ENCODE data around the gene SLC5A7. TPM values are rescaled to one million over a fixed set of nuclear protein-coding genes. Genes with fewer than 3 reads are reported as not detected.

SLC5A7 gene
- total RNA-seq, 1 experiment from 2014 or later: not detected

GRCh38 chr2:107984707-107985106, 1.6 kb upstream of the SLC5A7 start:
- no peaks in the 10 kb centered on the region for H3K9me3 Mint-ChIP-seq (ENCODE audit: unreplicated experiment)
- peaks cover 7% of the 10 kb centered on the region for H3K27me3 Mint-ChIP-seq (ENCODE audit: insufficient read depth, unreplicated experiment)
- BruUV-seq (replicated peaks): no TSS peak
- H3K4me1 Mint-ChIP-seq (ENCODE audit: low read depth, unreplicated experiment): no peaks in the 10 kb centered on the region
- TF ChIP-seq CTCF (IDR thresholded peaks at IDR 0.05; ENCODE audit: insufficient read depth in 1 of 2, low read depth in 1 of 2, low read length in 1 of 2, severe bottlenecking in 1 of 2, unreplicated experiment in 1 of 2): no peak
- Histone ChIP-seq H3K9me3 (peaks cover 3% of the 10 kb centered on the region; the same call in 1 of the 2 replicates), H3K4me1 (no peaks in the 10 kb centered on the region), H3K27me3 (replicated peaks; ENCODE audit: control insufficient read depth, insufficient read depth, low read length) (no peaks in the 10 kb centered on the region), H3K4me3 (ENCODE audit: low read depth, low read length) (no peak overlapping the region), H3K36me3 (ENCODE audit: control insufficient read depth, insufficient read depth, low read length) (no peaks in the 10 kb centered on the region)
- H3K36me3 Mint-ChIP-seq (ENCODE audit: insufficient read depth, unreplicated experiment): no peaks in the 10 kb centered on the region
- no peak for DNase-seq
- intact Hi-C loops (cut with micrococcal nuclease; ENCODE audit: unreplicated experiment): no loop called here
- H3K4me3 Mint-ChIP-seq (ENCODE audit: unreplicated experiment): no peak overlapping the region
- ChIA-PET CTCF (no interaction called here), POLR2A (no interaction called here)
- H3K27ac Mint-ChIP-seq (ENCODE audit: unreplicated experiment): no peak overlapping the region

- Histone ChIP-seq H3K4me3 (ENCODE audit: low read depth, low read length) (no peak overlapping the region), H3K4me1 (no peaks in the 10 kb centered on the region), H3K36me3 (ENCODE audit: control insufficient read depth, insufficient read depth, low read length) (no peaks in the 10 kb centered on the region), H3K9me3 (no peaks in the 10 kb centered on the region), H3K27me3 (replicated peaks; ENCODE audit: control insufficient read depth, insufficient read depth, low read length) (no peaks in the 10 kb centered on the region)
- Mint-ChIP-seq H3K36me3 (ENCODE audit: insufficient read depth, unreplicated experiment) (no peaks in the 10 kb centered on the region), H3K4me3 (ENCODE audit: unreplicated experiment) (no peak overlapping the region), H3K27me3 (ENCODE audit: insufficient read depth, unreplicated experiment) (peaks cover 7% of the 10 kb centered on the region), H3K27ac (ENCODE audit: unreplicated experiment) (no peak overlapping the region), H3K4me1 (ENCODE audit: low read depth, unreplicated experiment) (no peaks in the 10 kb centered on the region), H3K9me3 (ENCODE audit: unreplicated experiment) (no peaks in the 10 kb centered on the region)
- CTCF ChIA-PET: no interaction called here
- no peak for DNase-seq
- TF ChIP-seq CTCF (IDR thresholded peaks at IDR 0.05; ENCODE audit: insufficient read depth in 1 of 2, low read depth in 1 of 2, low read length in 1 of 2, severe bottlenecking in 1 of 2, unreplicated experiment in 1 of 2): no peak
- intact Hi-C loops (cut with micrococcal nuclease; ENCODE audit: unreplicated experiment): no loop called here
- POLR2A ChIA-PET: no interaction called here
- no TSS peak for BruUV-seq (replicated peaks)
Observed at GRCh38 chr2:107988108-107988507, 1.8 kb downstream of the SLC5A7 start.

- Mint-ChIP-seq H3K4me3 (ENCODE audit: unreplicated experiment) (no peak overlapping the region), H3K36me3 (ENCODE audit: insufficient read depth, unreplicated experiment) (no peaks in the 10 kb centered on the region), H3K27me3 (ENCODE audit: insufficient read depth, unreplicated experiment) (peaks cover 2% of the 10 kb centered on the region), H3K4me1 (ENCODE audit: low read depth, unreplicated experiment) (no peaks in the 10 kb centered on the region), H3K27ac (ENCODE audit: unreplicated experiment) (no peak overlapping the region), H3K9me3 (ENCODE audit: unreplicated experiment) (no peaks in the 10 kb centered on the region)
- TF ChIP-seq CTCF (IDR thresholded peaks at IDR 0.05; ENCODE audit: insufficient read depth in 1 of 2, low read depth in 1 of 2, low read length in 1 of 2, severe bottlenecking in 1 of 2, unreplicated experiment in 1 of 2): no peak
- no TSS peak for BruUV-seq (replicated peaks)
- H3K4me1 ChIP-seq: no peaks in the 10 kb centered on the region
- no peaks in the 10 kb centered on the region for H3K27me3 ChIP-seq (replicated peaks; ENCODE audit: control insufficient read depth, insufficient read depth, low read length)
- DNase-seq: no peak
- H3K36me3 ChIP-seq (ENCODE audit: control insufficient read depth, insufficient read depth, low read length): no peaks in the 10 kb centered on the region
- no peak overlapping the region for H3K4me3 ChIP-seq (ENCODE audit: low read depth, low read length)
- ChIA-PET POLR2A (no interaction called here), CTCF (no interaction called here)
- intact Hi-C loops (cut with micrococcal nuclease; ENCODE audit: unreplicated experiment): no loop called here
- H3K9me3 ChIP-seq: no peaks in the 10 kb centered on the region
Observed at GRCh38 chr2:107989445-107989844, 3.1 kb downstream of the SLC5A7 start.
